IgD-negative memory B cell (primary cell): Measurements from ENCODE around the gene CLEC18A. TPM values are rescaled to one million over a fixed set of nuclear protein-coding genes. Genes with fewer than 3 reads are reported as not detected.
"Not testable (repeated sequence)": the region's sequence is repeated elsewhere in the genome, so short reads cannot be mapped to it uniquely, and the experiment has no call there.

Experiments used
- H3K27ac Mint-ChIP-seq, 3 donors: one replicate each; pipeline ENCODE4 v1.8.0; 2020 to 2022; ENCODE audit warnings: mild to moderate bottlenecking in 3 of 3, mixed read lengths in 3 of 3, moderate library complexity in 1 of 3
- H3K27me3 Mint-ChIP-seq: one replicate; pipeline ENCODE4 v1.8.0; 2021; ENCODE audit warnings: mixed read lengths
- H3K36me3 Mint-ChIP-seq: one replicate; pipeline ENCODE4 v1.8.0; 2020; ENCODE audit warnings: mild to moderate bottlenecking, mixed read lengths
- H3K4me1 Mint-ChIP-seq, 3 donors: one replicate each; pipeline ENCODE4 v1.8.0; 2020 to 2022; ENCODE audit warnings: mixed read lengths in 3 of 3, mild to moderate bottlenecking in 1 of 3
- H3K4me3 Mint-ChIP-seq, 4 donors: one replicate each; pipeline ENCODE4 v1.8.0; 2020 to 2022; ENCODE audit warnings: mild to moderate bottlenecking in 4 of 4, mixed read lengths in 4 of 4, moderate library complexity in 3 of 4
- H3K9me3 Mint-ChIP-seq, 3 donors: one replicate each; pipeline ENCODE4 v1.8.0; 2020 to 2021; ENCODE audit warnings: mixed read lengths in 3 of 3, mild to moderate bottlenecking in 1 of 3
- polyA plus RNA-seq: library from polyadenylated mRNA; unstranded; fragments of 300-500 nt; fragmentation: Illumina TruSeq; gene quantifications from one replicate; pipeline ENCODE4 v1.2.3, GENCODE V29; 2021

Gene CLEC18A
- polyA plus RNA-seq, 1 donor from 2014 or later: not detected

DNA sequence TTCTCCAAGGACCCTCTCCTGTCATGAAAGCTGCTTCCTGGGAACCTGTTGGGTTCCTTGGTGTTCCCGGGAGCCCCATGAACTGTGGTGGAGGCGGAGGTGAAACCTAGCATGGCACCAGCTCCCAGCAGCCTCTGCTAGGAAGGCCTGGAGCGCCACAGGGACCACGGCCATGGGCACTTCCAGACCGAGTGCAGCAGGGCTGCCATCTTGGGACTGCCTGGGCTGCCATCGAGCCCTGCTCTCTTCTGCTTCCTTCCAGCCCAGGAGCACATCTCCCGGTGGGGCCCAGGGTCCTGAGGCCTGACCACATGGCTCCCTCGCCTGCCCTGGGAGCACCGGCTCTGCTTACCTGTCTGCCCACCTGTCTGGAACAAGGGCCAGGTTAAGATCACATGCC lies 12.2 kb downstream of the CLEC18A start:
- H3K27me3 Mint-ChIP-seq, H3K36me3 Mint-ChIP-seq, H3K9me3 Mint-ChIP-seq, H3K27ac Mint-ChIP-seq, H3K4me1 Mint-ChIP-seq, H3K4me3 Mint-ChIP-seq: not testable (repeated sequence)

DNA sequence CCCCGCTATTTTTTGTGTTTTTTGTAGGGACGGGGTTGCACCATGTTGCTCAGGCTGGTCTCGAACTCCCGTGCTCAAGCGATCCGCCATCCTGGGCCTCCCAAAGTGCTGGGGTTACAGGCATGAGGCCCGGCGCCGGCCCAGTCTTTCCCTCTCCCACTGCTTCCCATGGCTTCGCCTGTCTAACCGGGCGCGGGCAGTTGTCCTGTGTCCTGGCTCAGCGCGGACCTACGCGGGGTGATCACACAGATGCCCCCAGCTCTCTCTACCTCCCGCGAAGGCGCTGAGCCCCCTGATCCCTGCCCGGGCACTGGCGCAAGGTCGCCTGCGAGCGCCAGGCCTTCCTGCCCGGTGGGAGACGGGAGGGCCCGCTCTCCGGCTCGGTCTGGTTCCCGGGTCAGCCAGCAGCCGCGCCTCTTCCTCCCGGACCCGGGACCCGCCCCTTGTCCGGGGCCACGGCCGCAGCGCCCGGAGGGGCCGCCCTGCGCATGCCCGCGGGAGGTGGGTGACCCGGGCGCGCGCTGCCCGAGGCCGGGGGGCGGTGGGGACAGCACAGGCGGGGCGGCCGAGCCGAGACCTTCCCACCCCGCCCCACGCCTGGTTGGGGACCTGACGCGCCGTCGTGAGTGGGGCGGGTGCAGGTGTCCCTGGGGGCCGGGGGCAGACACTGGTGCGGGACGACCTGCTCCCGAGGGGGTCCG lies 14.0 kb downstream of the CLEC18A start:
- H3K9me3 Mint-ChIP-seq, H3K4me1 Mint-ChIP-seq, H3K27me3 Mint-ChIP-seq, H3K36me3 Mint-ChIP-seq, H3K27ac Mint-ChIP-seq: not testable (repeated sequence)
- H3K4me3 Mint-ChIP-seq: peak overlapping the region in 1 of 4 donors; percentile 39

DNA sequence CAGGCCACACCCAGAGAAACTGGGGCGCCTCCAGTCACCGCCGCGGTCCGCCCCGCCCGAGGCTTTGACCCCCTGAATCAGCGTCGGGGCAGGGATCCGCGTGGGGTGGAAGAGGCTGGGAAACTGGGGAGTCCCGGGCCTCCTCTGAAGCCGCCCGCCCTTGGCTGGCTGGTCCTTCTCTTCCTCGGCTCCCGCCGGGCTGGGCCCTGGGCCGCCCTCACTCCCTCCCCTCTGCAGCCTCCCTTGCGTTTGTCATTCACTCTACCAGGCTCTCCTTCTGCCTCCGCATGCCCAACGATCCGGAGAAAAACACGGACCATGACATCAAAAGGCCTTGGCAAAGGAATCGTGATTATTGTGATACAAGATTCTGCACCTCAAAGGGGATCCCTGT lies 14.5 kb downstream of the CLEC18A start:
- H3K27ac Mint-ChIP-seq, H3K4me3 Mint-ChIP-seq, H3K27me3 Mint-ChIP-seq, H3K9me3 Mint-ChIP-seq, H3K36me3 Mint-ChIP-seq, H3K4me1 Mint-ChIP-seq: not testable (repeated sequence)

DNA sequence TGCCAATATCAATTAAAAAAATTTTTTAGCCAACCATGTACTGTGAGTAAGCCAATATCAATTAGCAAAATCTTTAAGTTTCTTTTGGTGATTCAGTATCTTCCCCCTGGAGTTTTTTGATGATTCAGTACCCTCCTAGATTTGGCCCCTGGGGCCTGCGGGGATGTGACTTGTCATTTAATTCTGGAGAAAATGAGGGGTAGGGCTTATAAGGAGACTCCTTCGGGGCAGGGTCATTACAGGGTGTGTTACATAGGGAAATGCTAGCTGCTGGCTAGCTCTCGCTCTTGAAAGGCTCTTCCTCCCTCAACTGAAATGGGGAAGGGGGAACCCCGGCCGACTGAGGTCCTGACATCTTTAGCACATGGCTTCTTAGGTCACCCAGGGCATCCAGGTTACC lies 16.6 kb downstream of the CLEC18A start:
- not testable (repeated sequence) for H3K27me3 Mint-ChIP-seq, H3K9me3 Mint-ChIP-seq, H3K36me3 Mint-ChIP-seq, H3K4me1 Mint-ChIP-seq, H3K27ac Mint-ChIP-seq, H3K4me3 Mint-ChIP-seq

DNA sequence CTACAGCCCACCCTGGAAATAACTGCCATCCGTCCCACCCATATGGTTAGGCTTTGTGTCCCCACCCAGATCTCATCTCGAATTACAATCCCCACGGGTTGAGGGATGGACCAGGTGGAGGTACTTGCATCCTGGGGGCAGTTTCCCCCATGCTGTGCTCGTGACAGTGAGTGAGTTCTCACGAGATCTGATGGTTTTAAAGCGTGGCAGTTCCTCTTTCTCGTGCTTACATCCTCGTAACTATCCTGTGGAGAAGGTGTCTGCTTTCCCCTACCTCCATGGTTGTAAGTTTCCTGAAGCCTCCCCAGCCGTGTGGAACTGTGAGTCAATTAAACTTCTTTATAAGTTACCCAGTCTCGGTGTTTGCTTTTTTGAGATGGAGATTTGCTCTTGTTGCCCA lies 17.0 kb downstream of the CLEC18A start:
- H3K36me3 Mint-ChIP-seq, H3K27me3 Mint-ChIP-seq, H3K27ac Mint-ChIP-seq, H3K9me3 Mint-ChIP-seq, H3K4me1 Mint-ChIP-seq, H3K4me3 Mint-ChIP-seq: not testable (repeated sequence)

DNA sequence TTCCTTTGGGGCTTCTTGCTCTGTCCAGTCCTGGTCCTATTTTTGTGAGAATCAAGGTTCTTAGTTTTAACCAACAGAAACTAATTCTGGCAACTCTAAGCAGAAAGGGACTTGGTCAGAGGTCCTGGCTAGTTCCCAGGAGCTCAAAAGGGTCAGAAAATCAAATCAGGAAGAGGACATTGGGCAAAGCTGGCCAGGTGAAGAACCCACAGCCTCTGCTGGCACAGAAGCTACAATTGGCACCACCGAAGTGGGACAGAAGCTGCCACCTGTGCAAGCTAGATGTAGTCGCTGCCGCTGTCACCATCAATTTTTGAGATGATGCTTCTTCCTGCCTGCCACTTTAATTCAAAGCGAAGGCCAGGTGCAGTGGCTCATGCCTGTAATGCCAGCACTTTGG lies 18.5 kb downstream of the CLEC18A start:
- H3K4me1 Mint-ChIP-seq, H3K9me3 Mint-ChIP-seq, H3K27ac Mint-ChIP-seq: not testable (repeated sequence)

DNA sequence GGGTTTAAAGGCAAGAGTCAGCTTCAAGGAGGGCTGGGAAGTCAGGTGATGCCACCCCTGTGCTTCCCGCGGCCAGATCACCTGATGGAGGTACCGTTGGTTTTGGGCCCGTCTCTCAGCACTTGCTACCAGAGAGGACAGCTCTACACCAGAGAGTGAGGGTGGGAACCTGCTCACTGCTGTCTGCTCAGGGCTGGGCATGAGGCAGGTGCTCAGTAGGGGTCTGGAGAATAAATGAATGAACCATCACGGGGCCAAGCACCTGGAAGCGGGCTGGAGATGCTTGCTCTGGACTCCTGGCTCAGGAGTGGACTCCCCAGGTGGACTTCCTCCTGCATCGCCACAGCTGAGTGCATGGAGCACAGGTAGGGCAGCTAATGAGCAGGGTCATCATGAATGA lies 21.0 kb downstream of the CLEC18A start:
- H3K27me3 Mint-ChIP-seq, H3K4me3 Mint-ChIP-seq, H3K36me3 Mint-ChIP-seq, H3K4me1 Mint-ChIP-seq, H3K27ac Mint-ChIP-seq, H3K9me3 Mint-ChIP-seq: not testable (repeated sequence)

More for the DNA sequence above, 18.5 kb downstream of the CLEC18A start:
- not testable (repeated sequence) for H3K4me3 Mint-ChIP-seq, H3K36me3 Mint-ChIP-seq, H3K27me3 Mint-ChIP-seq

DNA sequence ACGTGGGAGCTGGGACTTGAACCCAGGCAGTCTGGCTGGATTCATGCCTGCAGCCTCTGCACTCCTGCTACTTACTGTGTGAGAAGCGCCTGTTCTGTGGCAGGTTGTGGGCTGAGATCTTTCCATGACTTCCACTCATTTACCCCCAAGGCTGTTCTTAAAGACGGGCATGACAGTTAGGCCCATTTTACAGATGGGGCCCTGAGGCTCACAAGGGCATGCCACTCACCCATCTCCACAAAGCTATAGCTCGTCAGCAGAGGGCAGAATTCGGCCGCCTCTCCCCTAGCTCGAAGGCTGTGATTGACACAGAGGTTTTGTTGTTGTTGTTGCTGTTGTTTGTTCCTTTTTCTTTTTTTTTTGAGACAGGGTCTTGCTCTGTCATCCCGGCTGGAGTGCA lies 21.8 kb downstream of the CLEC18A start:
- H3K4me1 Mint-ChIP-seq: not testable (repeated sequence)

DNA sequence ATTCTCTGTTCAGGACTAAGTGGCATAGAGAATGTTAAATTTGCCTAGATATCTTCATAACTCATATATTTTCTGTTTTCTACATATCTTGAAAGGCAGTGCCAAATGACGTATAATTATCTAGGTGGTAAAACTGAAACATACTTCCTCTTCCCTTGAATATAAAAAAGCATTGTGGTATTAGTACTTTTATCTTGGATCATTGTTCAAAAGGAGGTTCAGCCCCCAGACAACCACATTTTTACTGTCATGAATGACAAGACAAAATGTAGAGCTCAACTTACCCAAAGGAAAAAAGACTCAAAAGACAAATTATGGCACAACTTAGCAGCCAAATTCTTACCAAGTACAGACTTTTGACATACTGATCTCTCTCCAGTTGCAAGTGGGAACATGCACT lies 34.1 kb downstream of the CLEC18A start:
- H3K36me3 Mint-ChIP-seq, H3K4me3 Mint-ChIP-seq, H3K4me1 Mint-ChIP-seq, H3K27ac Mint-ChIP-seq, H3K9me3 Mint-ChIP-seq, H3K27me3 Mint-ChIP-seq: not testable (repeated sequence)

More for the DNA sequence above, 21.8 kb downstream of the CLEC18A start:
- not testable (repeated sequence) for H3K9me3 Mint-ChIP-seq, H3K4me3 Mint-ChIP-seq, H3K27ac Mint-ChIP-seq, H3K27me3 Mint-ChIP-seq, H3K36me3 Mint-ChIP-seq

DNA sequence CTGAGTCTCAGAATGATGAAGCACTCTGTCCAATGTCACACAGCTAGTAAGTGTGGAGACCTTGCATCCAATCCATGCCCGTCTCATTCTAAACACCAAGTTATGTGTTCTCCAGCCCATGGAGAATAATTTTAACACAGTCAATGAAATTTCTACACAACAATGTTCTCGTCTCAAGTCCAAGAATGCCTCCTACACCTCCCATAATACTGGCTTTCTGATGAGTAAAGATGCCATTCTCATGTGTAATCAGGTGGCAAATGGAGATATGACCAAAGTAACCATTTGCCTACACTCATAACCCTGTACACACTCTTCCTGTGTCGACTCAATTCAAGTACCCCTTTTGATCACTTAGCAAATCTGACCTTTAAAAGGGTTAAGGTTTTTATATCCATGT lies 46.8 kb downstream of the CLEC18A start:
- H3K4me1 Mint-ChIP-seq: not testable (repeated sequence)

DNA sequence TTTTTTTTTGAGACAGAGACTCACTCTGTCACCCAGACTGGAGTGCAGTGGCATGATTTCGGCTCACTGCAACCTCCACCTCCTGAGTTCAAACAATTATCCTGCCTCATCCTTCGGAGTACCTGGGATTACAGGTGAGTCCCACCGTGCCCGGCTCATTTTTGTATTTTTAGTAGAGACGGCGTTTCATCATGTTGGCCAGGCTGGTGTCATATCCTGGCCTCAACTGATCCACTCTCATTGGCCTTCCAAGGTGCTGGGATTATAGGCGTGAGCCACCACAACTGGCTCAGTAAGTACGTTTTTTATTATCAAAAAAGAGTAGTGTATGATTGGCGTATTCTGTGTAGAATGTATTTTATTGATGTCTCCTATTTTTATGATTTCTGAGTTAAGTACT lies 48.7 kb downstream of the CLEC18A start:
- H3K27ac Mint-ChIP-seq: peak overlapping the region in 1 of 3 donors; percentile 31
- not testable (repeated sequence) for H3K9me3 Mint-ChIP-seq, H3K27me3 Mint-ChIP-seq, H3K36me3 Mint-ChIP-seq, H3K4me1 Mint-ChIP-seq, H3K4me3 Mint-ChIP-seq

More for the DNA sequence above, 46.8 kb downstream of the CLEC18A start:
- not testable (repeated sequence) for H3K9me3 Mint-ChIP-seq, H3K36me3 Mint-ChIP-seq, H3K27me3 Mint-ChIP-seq, H3K27ac Mint-ChIP-seq, H3K4me3 Mint-ChIP-seq

DNA sequence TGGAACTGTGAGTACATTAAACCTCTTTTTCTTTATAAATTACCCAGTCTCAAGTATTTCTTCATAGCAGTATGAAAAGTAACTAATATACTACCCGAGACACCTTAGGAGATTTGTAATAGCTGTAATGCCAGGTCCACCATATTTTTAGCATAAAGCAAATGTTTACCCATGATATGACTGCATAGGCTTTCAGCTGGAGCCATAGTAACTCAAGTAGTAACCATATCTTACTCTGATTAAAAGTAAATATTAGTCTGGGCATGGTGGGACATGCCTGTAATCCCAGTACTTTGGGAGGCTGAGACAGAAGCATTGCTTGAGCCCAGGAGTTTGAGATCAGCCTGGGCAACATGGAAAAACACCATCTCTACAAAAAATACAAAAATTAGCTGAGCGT lies 52.4 kb downstream of the CLEC18A start:
- not testable (repeated sequence) for H3K27me3 Mint-ChIP-seq, H3K4me1 Mint-ChIP-seq, H3K27ac Mint-ChIP-seq, H3K9me3 Mint-ChIP-seq, H3K4me3 Mint-ChIP-seq, H3K36me3 Mint-ChIP-seq

DNA sequence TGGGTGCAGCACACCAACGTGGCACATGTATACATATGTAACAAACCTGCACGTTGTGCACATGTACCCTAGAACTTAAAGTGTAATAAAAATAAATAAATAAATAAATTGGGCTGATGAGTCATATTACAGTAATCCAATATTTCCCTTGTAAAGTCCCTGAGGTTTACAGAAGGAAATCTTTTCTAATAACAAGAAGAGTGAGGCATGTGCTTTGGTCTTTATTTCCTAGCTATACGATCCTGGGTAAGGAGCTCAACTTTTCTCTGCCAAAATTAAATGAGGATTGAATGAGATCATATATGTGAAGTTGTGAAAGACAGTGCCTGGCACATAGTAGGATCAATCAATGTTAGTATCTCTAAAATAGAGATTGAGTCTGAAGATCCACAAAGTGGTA lies 57.5 kb downstream of the CLEC18A start:
- H3K36me3 Mint-ChIP-seq, H3K27me3 Mint-ChIP-seq, H3K27ac Mint-ChIP-seq, H3K9me3 Mint-ChIP-seq, H3K4me1 Mint-ChIP-seq, H3K4me3 Mint-ChIP-seq: not testable (repeated sequence)

DNA sequence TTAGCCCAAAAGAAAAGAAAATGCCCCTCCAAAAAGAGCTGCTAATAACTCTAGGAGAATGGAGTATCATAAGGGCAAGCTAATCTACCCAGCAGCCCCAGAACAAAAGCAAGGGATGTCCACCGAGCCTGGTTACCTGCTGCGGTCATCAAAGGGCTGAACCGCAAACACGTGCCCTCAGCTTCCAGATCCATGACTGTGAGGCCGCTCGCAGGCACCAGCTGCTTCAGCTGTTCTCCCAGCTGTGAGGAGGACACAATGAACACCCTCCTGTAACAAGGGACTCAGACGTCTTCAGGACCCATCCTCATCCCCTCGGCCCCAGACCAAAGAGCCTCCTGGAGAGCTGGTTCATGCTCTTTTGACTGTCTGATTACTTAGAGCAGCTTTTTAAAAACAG lies 59.5 kb downstream of the CLEC18A start:
- H3K27ac Mint-ChIP-seq, H3K27me3 Mint-ChIP-seq, H3K4me1 Mint-ChIP-seq, H3K9me3 Mint-ChIP-seq, H3K36me3 Mint-ChIP-seq, H3K4me3 Mint-ChIP-seq: not testable (repeated sequence)

DNA sequence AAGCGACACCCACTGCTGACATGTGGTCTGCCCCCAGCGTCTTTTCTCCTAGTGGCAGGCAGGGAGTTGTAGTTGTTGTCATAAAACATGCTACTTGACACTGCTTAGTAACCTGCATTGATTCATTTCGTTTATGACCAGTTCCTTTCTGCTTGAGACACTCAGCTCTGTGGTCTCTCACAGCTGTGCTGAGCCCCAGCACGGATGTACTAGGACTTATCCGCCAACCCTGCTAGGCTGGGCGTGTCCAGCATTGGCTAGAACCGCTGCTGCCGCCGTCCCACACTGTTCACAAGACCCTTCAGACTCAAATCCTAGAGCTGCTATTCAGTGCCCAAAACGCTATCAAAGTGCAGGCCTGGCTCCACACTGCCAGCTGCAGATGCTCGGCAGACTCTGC lies 60.0 kb downstream of the CLEC18A start:
- H3K4me3 Mint-ChIP-seq, H3K27ac Mint-ChIP-seq, H3K36me3 Mint-ChIP-seq, H3K9me3 Mint-ChIP-seq, H3K4me1 Mint-ChIP-seq, H3K27me3 Mint-ChIP-seq: not testable (repeated sequence)

DNA sequence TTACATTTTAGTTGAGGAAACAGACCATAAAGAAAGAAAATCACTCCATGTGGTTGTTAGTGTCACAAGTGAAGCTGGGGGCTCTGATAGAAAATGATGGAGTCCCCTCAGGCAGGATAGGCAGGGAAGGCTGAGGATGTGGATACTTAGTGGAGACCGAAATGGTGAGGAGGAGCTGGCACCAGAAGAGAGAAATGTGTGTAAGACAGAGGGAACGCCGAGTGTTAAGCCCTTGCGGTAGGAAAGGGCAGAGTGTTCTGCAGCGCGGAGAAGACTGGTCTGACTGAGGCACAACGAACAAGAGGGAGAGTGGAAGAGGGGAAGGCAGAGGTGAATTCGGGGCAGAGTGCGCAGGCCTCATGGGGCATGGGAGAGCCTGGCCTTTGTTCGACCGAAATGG lies 61.2 kb downstream of the CLEC18A start:
- H3K27me3 Mint-ChIP-seq, H3K9me3 Mint-ChIP-seq, H3K27ac Mint-ChIP-seq, H3K4me3 Mint-ChIP-seq, H3K4me1 Mint-ChIP-seq, H3K36me3 Mint-ChIP-seq: not testable (repeated sequence)

DNA sequence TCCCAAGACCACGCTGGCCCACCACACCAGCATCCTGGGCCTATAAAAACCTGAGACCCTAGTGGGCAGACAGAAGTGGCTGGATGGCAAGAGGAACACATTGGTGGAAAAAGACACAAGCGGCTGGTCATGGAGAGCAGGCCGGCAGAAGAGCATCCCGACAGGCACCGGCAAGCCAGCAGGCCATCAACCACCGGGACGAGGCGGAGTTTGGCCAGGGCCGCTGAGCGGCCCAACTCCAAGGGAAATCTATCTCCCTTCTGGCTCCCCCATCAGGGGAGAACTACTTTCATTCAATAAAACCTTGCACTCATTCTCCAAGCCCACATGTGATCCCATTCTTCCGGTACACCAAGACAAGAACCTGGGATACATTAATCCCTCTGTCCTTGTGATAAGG lies 61.8 kb downstream of the CLEC18A start:
- not testable (repeated sequence) for H3K36me3 Mint-ChIP-seq, H3K4me3 Mint-ChIP-seq, H3K9me3 Mint-ChIP-seq, H3K4me1 Mint-ChIP-seq, H3K27ac Mint-ChIP-seq, H3K27me3 Mint-ChIP-seq
